Dermis lymphatic vessel endothelial cell (primary cell): Measurements from ENCODE around the gene TMEM158. TPM values are rescaled to one million over a fixed set of nuclear protein-coding genes. Genes with fewer than 3 reads are reported as not detected.

Experiments used
- total RNA-seq: library from RNA; depleted of rRNA; stranded (reverse); fragments of >200 nt; gene quantifications from 2 replicates; pipeline ENCODE4 v1.2.1, GENCODE V29; 2014

TMEM158 gene
- total RNA-seq, result 2.0 and 5.3 TPM in 2 replicates

DNA sequence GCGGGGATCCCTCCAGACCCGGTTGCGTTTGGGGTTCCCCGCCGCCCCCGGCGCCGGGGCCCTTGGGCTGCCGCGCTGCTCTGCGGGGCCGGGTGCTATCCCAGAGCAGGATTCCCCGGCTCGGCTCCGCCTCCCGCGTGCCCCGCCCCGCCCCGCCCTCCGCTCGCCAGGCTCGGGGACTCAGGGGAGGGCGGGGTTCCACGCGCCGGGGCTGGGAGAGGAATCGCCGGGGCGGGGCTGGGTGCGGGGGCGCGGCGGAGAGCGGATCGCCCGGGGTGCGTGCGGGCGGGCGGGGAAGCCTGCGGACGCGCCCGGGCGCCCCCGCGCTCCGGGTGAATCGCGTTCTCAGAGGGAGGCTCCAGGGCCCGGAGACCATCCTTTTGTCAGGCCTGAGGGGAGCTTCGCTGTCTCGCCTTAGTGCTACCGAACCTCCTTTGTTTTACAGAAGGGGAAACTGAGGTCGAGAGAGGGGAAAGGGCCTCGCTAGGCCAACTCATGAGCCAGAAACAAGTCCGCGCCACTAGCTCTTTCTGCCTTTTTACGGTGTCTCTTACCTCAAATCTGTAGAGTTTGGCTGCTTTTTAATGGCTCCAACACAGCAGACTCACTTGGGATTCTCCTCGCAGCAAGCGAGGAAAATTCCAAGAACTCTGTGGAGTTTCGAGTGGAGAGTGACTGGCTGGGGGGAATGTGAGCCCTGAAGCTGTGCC, at the start of gene TMEM158:
TSS of gene TMEM158 (minus strand) at position 82 of the 710 bp plus-strand sequence. CDS start 260 bp downstream, outside the sequence.

Other genes with a start within 250 kb of the TMEM158 start
- gene CLEC3B, start 200.0 kb downstream of the TMEM158 start, total RNA-seq, result 0.43 and 0.65 TPM in 2 replicates
- gene CDCP1, start 79.9 kb downstream of the TMEM158 start, total RNA-seq, result 0.11 TPM in 1 of 2 replicates, not detected in the other
- gene LARS2, start 162.3 kb upstream of the TMEM158 start, total RNA-seq, result 12.2 and 20.5 TPM in 2 replicates